Spleen (tissue), 7 donors: ENCODE data around the gene ELAVL3.

Source experiments
- POLR2A ChIP-seq, 3 donors: fragments of 450-650 bp; IDR thresholded peaks; one replicate each; pipeline ENCODE4 v1.5.1; 2017; ENCODE audit warnings: antibody characterized with exemption in 3 of 3, mild to moderate bottlenecking in 1 of 3
- POLR2AphosphoS5 ChIP-seq, 3 donors: sonication (generic); formaldehyde crosslinking; IDR thresholded peaks; one replicate each; pipeline ENCODE4 v1.5.1; 2017; ENCODE audit warnings: antibody characterized with exemption in 3 of 3
- TF ChIP-seq, protein P1 (sequence below), 11 experiments: fragments of 200-600 bp in 7 of 11; fragments of 450-650 bp in 4 of 11; sonication (generic) in 4 of 11; IDR thresholded peaks in 8 of 11; conservative IDR thresholded peaks in 3 of 11; 1 replicate in 7 of 11; 2 replicates in 4 of 11; pipeline versions ENCODE4 v1.4.0 to v1.8.0; 2016 to 2021; ENCODE audit warnings: antibody characterized with exemption in 11 of 11, inconsistent platforms in 4 of 11, mild to moderate bottlenecking in 1 of 11
- donor health status: DM: no; HTN: no; CAD: no; lungs with moderate emphysema.
- donor health status: DM: no; HTN: no; CAD: no.
- donor health status: DM: no; HTN: no; CAD: no.

DNA sequence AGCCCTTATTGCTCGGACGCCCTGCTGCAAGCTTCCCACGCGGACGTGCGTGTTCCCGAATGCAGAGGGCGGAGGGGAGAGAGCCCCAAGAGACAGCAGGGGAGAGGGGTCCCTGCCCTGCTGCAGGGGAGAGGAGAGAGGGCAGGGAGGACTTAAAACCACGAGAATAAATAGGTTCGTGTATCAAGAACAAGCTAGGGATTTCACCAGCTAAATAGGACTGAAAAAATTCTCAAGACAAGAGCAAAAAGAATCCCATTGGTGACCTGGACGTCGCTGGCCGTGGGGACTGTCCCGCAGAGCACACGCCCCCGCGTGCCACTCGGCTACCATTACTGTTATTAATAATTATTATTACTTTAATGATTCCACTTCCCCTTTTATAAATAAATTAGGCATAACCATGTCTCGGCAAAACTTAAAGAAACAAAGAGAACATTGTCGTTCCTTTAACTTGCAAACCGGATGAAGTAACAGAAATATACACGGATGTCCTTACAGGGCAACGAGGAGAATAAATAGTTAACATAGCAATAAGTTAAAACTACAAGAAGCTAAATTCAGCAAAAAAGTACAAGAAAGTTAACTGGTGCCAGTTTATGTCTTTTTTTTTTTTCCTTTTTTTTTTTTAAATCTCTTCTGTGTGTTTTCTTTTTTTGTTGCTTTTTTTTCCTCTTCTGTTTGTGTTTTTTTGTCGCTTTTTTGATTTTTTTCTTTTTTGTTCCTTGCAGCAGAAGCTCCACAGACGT, 28.8 kb downstream of the ELAVL3 start:
- TF ChIP-seq, protein P1, sequence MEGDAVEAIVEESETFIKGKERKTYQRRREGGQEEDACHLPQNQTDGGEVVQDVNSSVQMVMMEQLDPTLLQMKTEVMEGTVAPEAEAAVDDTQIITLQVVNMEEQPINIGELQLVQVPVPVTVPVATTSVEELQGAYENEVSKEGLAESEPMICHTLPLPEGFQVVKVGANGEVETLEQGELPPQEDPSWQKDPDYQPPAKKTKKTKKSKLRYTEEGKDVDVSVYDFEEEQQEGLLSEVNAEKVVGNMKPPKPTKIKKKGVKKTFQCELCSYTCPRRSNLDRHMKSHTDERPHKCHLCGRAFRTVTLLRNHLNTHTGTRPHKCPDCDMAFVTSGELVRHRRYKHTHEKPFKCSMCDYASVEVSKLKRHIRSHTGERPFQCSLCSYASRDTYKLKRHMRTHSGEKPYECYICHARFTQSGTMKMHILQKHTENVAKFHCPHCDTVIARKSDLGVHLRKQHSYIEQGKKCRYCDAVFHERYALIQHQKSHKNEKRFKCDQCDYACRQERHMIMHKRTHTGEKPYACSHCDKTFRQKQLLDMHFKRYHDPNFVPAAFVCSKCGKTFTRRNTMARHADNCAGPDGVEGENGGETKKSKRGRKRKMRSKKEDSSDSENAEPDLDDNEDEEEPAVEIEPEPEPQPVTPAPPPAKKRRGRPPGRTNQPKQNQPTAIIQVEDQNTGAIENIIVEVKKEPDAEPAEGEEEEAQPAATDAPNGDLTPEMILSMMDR (IDR thresholded peaks at IDR 0.05 in 8 of 11, conservative IDR thresholded peaks at IDR 0.05 in 3 of 11) = no peak
- TF ChIP-seq POLR2A (IDR thresholded peaks at IDR 0.05) = no peak
- no peak for TF ChIP-seq POLR2AphosphoS5 (IDR thresholded peaks at IDR 0.05)
